Right lobe of liver (tissue), 6 donors: Measurements from ENCODE around the gene PDIA3. TPM values are rescaled to one million over a fixed set of nuclear protein-coding genes. Genes with fewer than 3 reads are reported as not detected.
A peak's percentile ranks its signal among the peaks of the same experiment; 100 is the strongest.
"Not testable (repeated sequence)": the region's sequence is repeated elsewhere in the genome, so short reads cannot be mapped to it uniquely, and the experiment has no call there.

Experiments
- ATAC-seq, 4 donors: fragments of 200-7000 bp; cut with Tn5 transposase; one replicate each; pipeline ENCODE4 v1.9.1; 2020; ENCODE audit warnings: mild to moderate bottlenecking in 4 of 4, moderate library complexity in 4 of 4
- DNase-seq, 3 donors: peaks; one replicate each; pipeline ENCODE4 v3.0.0-alpha.2; 2020
- H3K27ac ChIP-seq, 3 donors: fragments of 200-600 bp; one replicate each; pipeline ENCODE4 v1.8.0; 2022
- H3K27me3 ChIP-seq, 2 donors: fragments of 200-600 bp; one replicate each; pipeline ENCODE4 v1.8.0; 2022
- H3K36me3 ChIP-seq, 4 donors: fragments of 200-600 bp; sonication (generic) in 1 of 4; one replicate each; pipeline versions ENCODE4 v1.5.1 to v1.8.0; 2017 to 2022; ENCODE audit warnings: control low read depth in 1 of 4
- H3K4me1 ChIP-seq, 4 donors: fragments of 200-600 bp; sonication (generic) in 1 of 4; one replicate each; pipeline versions ENCODE4 v1.5.1 to v1.8.0; 2017 to 2022; ENCODE audit warnings: control low read depth in 1 of 4
- H3K4me3 ChIP-seq, 3 donors: fragments of 200-600 bp; one replicate each; pipeline ENCODE4 v1.8.0; 2022
- H3K9me3 ChIP-seq, 4 donors: fragments of 200-600 bp; sonication (generic) in 1 of 4; one replicate each; pipeline versions ENCODE4 v1.5.1 to v1.8.0; 2017 to 2022; ENCODE audit warnings: control low read depth in 1 of 4
- CTCF ChIP-seq, 4 donors: fragments of 200-600 bp in 3 of 4; fragments of 450-650 bp in 1 of 4; IDR thresholded peaks; one replicate each; pipeline versions ENCODE4 v1.5.1 to v1.8.0; 2016 to 2022; ENCODE audit warnings: antibody characterized with exemption in 4 of 4, mild to moderate bottlenecking in 2 of 4
- POLR2A ChIP-seq: fragments of 450-650 bp; IDR thresholded peaks from one replicate; pipeline ENCODE4 v1.6.1; 2017; ENCODE audit warnings: antibody characterized with exemption, mild to moderate bottlenecking
- WGBS: methylation state at CpG from one replicate; pipeline ENCODE4 v1.1.6; 2018; ENCODE audit warnings: low coverage, low lambda C conversion rate; ENCODE audit not compliant: insufficient coverage; ENCODE audit errors: missing lambda C conversion rate; 5-methylcytosine and 5-hydroxymethylcytosine counted together
- intact Hi-C, 2 donors: fragments of 100-400 bp; cut with DNase I; formaldehyde crosslinking; loops; one replicate each; pipeline versions ENCODE4 v1.11.2 to v1.14.1; 2022
- total RNA-seq, 6 experiments: library from RNA; depleted of rRNA in 2 of 6; stranded (reverse); fragments of >200 nt in 2 of 6; fragmentation: NEBNext Ultra II Directional in 3 of 6; extraction: Animal tissue kit (Norgen Biotek cat#: 25700) in 3 of 6; gene quantifications; one replicate each; pipeline versions ENCODE4 v1.1.0 to v1.2.4, GENCODE V29; 2016 to 2023
- donor health status: DM: no; HTN: yes; CAD: no.
- donor health status: DM: no; HTN: no; CAD: no.
- donor health status: DM: no; HTN: no; CAD: no.
- donor health status: DM: no; HTN: yes; CAD: no.
- donor health status: DM: no; HTN: yes; CAD: no.

PDIA3 gene
- total RNA-seq, 6 experiments from 2014 or later = 203 to 511 (median 317) TPM

- intact Hi-C loops = no loop called here
- 91% methylated on average over 14 of the region's 16 CpGs for WGBS
- H3K27me3 ChIP-seq = no peaks in the 10 kb centered on the region
- peaks cover 0 to 28% (median 13%) of the 10 kb centered on the region in 4 donors for H3K36me3 ChIP-seq
- DNase-seq (no peak), ATAC-seq (no peak)
- H3K9me3 ChIP-seq = no peaks in the 10 kb centered on the region
- no peak overlapping the region for H3K4me3 ChIP-seq
- H3K4me1 ChIP-seq = peaks cover 0 to 11% (median 4%) of the 10 kb centered on the region in 4 donors
- TF ChIP-seq CTCF (IDR thresholded peaks at IDR 0.05) = no peak
- TF ChIP-seq POLR2A = no peak
- peak overlapping the region; percentile 95 to 99 (median 97) for H3K27ac ChIP-seq
These were observed 53.1 kb downstream of the PDIA3 start for GRCh38 chr15:43799209-43799944.

DNA sequence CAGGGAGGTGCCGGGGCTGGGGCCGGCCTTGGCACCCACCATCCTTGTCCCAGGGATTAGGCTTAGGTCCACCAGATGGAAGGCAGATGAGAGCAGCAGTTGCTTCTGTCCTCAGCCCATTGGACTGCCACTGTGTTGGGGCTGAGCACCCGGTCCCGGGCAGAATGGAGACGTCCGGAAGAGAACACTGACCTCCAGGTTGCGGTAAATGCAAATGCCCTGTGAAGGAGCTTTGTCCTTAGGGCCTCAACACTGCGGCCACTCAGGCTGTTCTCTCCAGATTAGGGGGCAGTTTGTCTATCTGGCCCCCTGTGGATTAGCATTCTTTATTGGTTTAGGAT, 53.7 kb downstream of the PDIA3 start, which contains the start of gene SERINC4:
SERINC4 (minus strand) TSS at position 276 of the 341 bp plus-strand sequence; CDS start at position 42, 234 bp downstream.
- intact Hi-C loops = no loop called here
- H3K4me1 ChIP-seq = peaks cover 0 to 8% (median 2%) of the 10 kb centered on the region in 4 donors
- H3K9me3 ChIP-seq = no peaks in the 10 kb centered on the region
- peak within 1 kb of the TSS; percentile 95 to 99 (median 97) for H3K27ac ChIP-seq
- DNase-seq (no peak), ATAC-seq (peak; percentile 2 to 3 (median 2))
- no peaks in the 10 kb centered on the region for H3K27me3 ChIP-seq
- H3K4me3 ChIP-seq = peak within 1 kb of the TSS; percentile 81 to 86 (median 85)
- WGBS = 88% methylated on average over 4 of the region's 8 CpGs
- no peak for TF ChIP-seq CTCF (IDR thresholded peaks at IDR 0.05)
- no peak for TF ChIP-seq POLR2A
- peaks cover 0 to 28% (median 13%) of the 10 kb centered on the region in 4 donors for H3K36me3 ChIP-seq

- Histone ChIP-seq H3K4me3 (peak within 1 kb of the TSS; percentile 81 to 86 (median 85)), H3K36me3 (peaks cover 0 to 28% (median 13%) of the 10 kb centered on the region in 4 donors), H3K27ac (peak within 1 kb of the TSS; percentile 95 to 99 (median 97)), H3K27me3 (no peaks in the 10 kb centered on the region), H3K4me1 (peaks cover 0 to 8% (median 2%) of the 10 kb centered on the region in 4 donors), H3K9me3 (no peaks in the 10 kb centered on the region)
- DNase-seq (peak; percentile 93 to 96 (median 95)), ATAC-seq (peak; percentile 93 to 97 (median 94))
- 13% methylated on average over 26 of the region's 44 CpGs for WGBS
- TF ChIP-seq POLR2A (peak; percentile 57), CTCF (IDR thresholded peaks at IDR 0.05) (no peak)
- intact Hi-C loops = no loop called here
These were observed 54.3 kb downstream of the PDIA3 start, which contains the start of gene HYPK for GRCh38 chr15:43800286-43801141. Gene HYPK (plus strand): TSS chr15:43800599. CDS start chr15:43800623, 24 bp downstream.

GRCh38 chr15:43802676-43803075, 56.4 kb downstream of the PDIA3 start:
- H3K4me3 ChIP-seq, H3K27ac ChIP-seq, ATAC-seq, DNase-seq, H3K4me1 ChIP-seq, H3K9me3 ChIP-seq, H3K27me3 ChIP-seq, intact Hi-C loops: not testable (repeated sequence)
- WGBS = 94% methylated on average over 7 of the region's 7 CpGs
- peaks cover 0 to 38% (median 23%) of the 10 kb centered on the region in 4 donors for H3K36me3 ChIP-seq
